A673 (cell line): ENCODE measurements around the gene INPP1. TPM values are rescaled to one million over a fixed set of nuclear protein-coding genes. Genes with fewer than 3 reads are reported as not detected.
"Not testable (repeated sequence)": the region's sequence is repeated elsewhere in the genome, so short reads cannot be mapped to it uniquely, and the experiment has no call there.

Experiments
- BruUV-seq: library from RNA; stranded (reverse); fragments of 400-500 nt; replicated peaks from 2 replicates; lab custom pipeline; 2021; lab: Mats Ljungman, UMichigan
- CTCF ChIA-PET: fragments of 300-600 bp; sonication (Branson Sonifier 250); formaldehyde crosslinking; loops from one replicate; lab custom pipeline; 2022; ENCODE audit warnings: antibody characterized with exemption; lab: Charles Lee
- POLR2A ChIA-PET: fragments of 300-600 bp; sonication (Branson Sonifier 250); formaldehyde crosslinking; loops from one replicate; lab custom pipeline; 2022; ENCODE audit warnings: antibody characterized with exemption; ENCODE audit not compliant: low non-redundant PET; lab: Charles Lee
- DNase-seq: peaks from one replicate; pipeline ENCODE4 v3.0.0-alpha.2; 2015; ENCODE audit warnings: low spot score
- H3K27ac ChIP-seq: fragments of 200-600 bp; sonication (generic); 2 replicates; pipeline ENCODE4 v1.5.1; 2016; ENCODE audit warnings: mixed run types, low read depth, mild to moderate bottlenecking, mixed read lengths, antibody characterized with exemption, low read length; ENCODE audit not compliant: poor library complexity, severe bottlenecking
- H3K27me3 ChIP-seq: fragments of 200-600 bp; sonication (generic); replicated peaks from 2 replicates; pipeline ENCODE4 v1.6.1; 2017; ENCODE audit warnings: mixed run types, low read depth, mild to moderate bottlenecking, mixed read lengths, antibody characterized with exemption, low read length; ENCODE audit not compliant: insufficient read depth, poor library complexity
- H3K36me3 ChIP-seq: fragments of 200-600 bp; sonication (generic); 2 replicates; pipeline ENCODE4 v1.6.1; 2016; ENCODE audit warnings: mixed run types, mild to moderate bottlenecking, mixed read lengths, antibody characterized with exemption, low read length; ENCODE audit not compliant: insufficient read depth, poor library complexity, severe bottlenecking
- H3K4me1 ChIP-seq: fragments of 200-600 bp; sonication (generic); 2 replicates; pipeline ENCODE4 v1.6.1; 2017; ENCODE audit warnings: mixed run types, mild to moderate bottlenecking, mixed read lengths, antibody characterized with exemption, low read length; ENCODE audit not compliant: insufficient read depth, poor library complexity, severe bottlenecking
- H3K4me3 ChIP-seq: fragments of 200-600 bp; sonication (generic); 2 replicates; pipeline ENCODE4 v1.5.1; 2016; ENCODE audit warnings: low read depth, mixed run types, mild to moderate bottlenecking, mixed read lengths, low read length; ENCODE audit not compliant: poor library complexity, severe bottlenecking
- H3K9me3 ChIP-seq: fragments of 200-600 bp; sonication (generic); 2 replicates; pipeline ENCODE4 v1.6.1; 2016; ENCODE audit warnings: mixed run types, low read depth, mild to moderate bottlenecking, mixed read lengths, antibody characterized with exemption, low read length; ENCODE audit not compliant: poor library complexity, severe bottlenecking
- CTCF ChIP-seq: fragments of 300-800, 200-600 bp; sonication (generic); conservative IDR thresholded peaks from 2 replicates; pipeline ENCODE4 v1.5.1; 2017; ENCODE audit warnings: low read depth, mild to moderate bottlenecking, antibody characterized with exemption, low read length, moderate library complexity, mixed read lengths
- EZH2 ChIP-seq: fragments of 200-600 bp; sonication (generic); IDR thresholded peaks from 2 replicates; pipeline ENCODE4 v1.6.1; 2017; ENCODE audit warnings: borderline replicate concordance, low read depth, mild to moderate bottlenecking, mixed read lengths, antibody characterized with exemption, low read length; ENCODE audit not compliant: poor library complexity, severe bottlenecking
- intact Hi-C: fragments of 100-400 bp; cut with micrococcal nuclease; formaldehyde crosslinking; loops from one replicate; pipeline ENCODE4 v1.10.0; 2022; ENCODE audit not compliant: unreplicated experiment
- total RNA-seq: library from RNA; stranded (reverse); gene quantifications from 2 replicates; pipeline ENCODE4 v1.2.3, GENCODE V29; 2021

INPP1 gene
- total RNA-seq, 1 experiment from 2014 or later, result 3.9 TPM

- no peaks in the 10 kb centered on the region for H3K27me3 ChIP-seq
- intact Hi-C loops, result loop anchor here (10.0 kb wide), 1 partner anchor 180 kb away; no protein-coding TSS in a partner anchor
Measured at GRCh38 chr2:190335225-190335559, 8.2 kb upstream of the INPP1 start.

GRCh38 chr2:190335584-190335983 is 7.8 kb upstream of the INPP1 start:
- H3K27me3 ChIP-seq, H3K9me3 ChIP-seq, CTCF ChIA-PET, H3K36me3 ChIP-seq, H3K27ac ChIP-seq, BruUV-seq, H3K4me1 ChIP-seq, H3K4me3 ChIP-seq, DNase-seq, POLR2A ChIA-PET: not testable (repeated sequence)
- intact Hi-C loops, result loop anchor here (10.0 kb wide), 1 partner anchor 179 kb away; no protein-coding TSS in a partner anchor

More at GRCh38 chr2:190335225-190335559, 8.2 kb upstream of the INPP1 start:
- Histone ChIP-seq H3K36me3 (no peaks in the 10 kb centered on the region), H3K4me1 (no peaks in the 10 kb centered on the region), H3K27ac (no peak overlapping the region), H3K4me3 (no peak overlapping the region), H3K9me3 (no peaks in the 10 kb centered on the region)
- BruUV-seq, result no TSS peak
- ChIA-PET CTCF (no interaction called here), POLR2A (no interaction called here)
- DNase-seq, result no peak
- TF ChIP-seq EZH2 (no peak), CTCF (no peak)

- Histone ChIP-seq H3K9me3 (no peaks in the 10 kb centered on the region), H3K27ac (no peak overlapping the region), H3K36me3 (no peaks in the 10 kb centered on the region), H3K4me3 (no peak overlapping the region), H3K27me3 (no peaks in the 10 kb centered on the region), H3K4me1 (no peaks in the 10 kb centered on the region)
- no TSS peak for BruUV-seq
- CTCF ChIA-PET, result no interaction called here
- DNase-seq, result no peak
- POLR2A ChIA-PET, result no interaction called here
- intact Hi-C loops, result loop anchor here (10.0 kb wide), 1 partner anchor 178 kb away; no protein-coding TSS in a partner anchor
- no peak for TF ChIP-seq EZH2
- no peak for TF ChIP-seq CTCF
Measured at GRCh38 chr2:190336420-190336819, 7.0 kb upstream of the INPP1 start.

GRCh38 chr2:190338453-190338852 is 4.9 kb upstream of the INPP1 start:
- POLR2A ChIA-PET, result no interaction called here
- DNase-seq, result no peak
- H3K36me3 ChIP-seq, result no peaks in the 10 kb centered on the region
- intact Hi-C loops, result loop anchor here (10.0 kb wide), 1 partner anchor 176 kb away; no protein-coding TSS in a partner anchor
- H3K27me3 ChIP-seq, result no peaks in the 10 kb centered on the region
- CTCF ChIA-PET, result interaction anchor here (1.8 kb wide), 1 partner anchor 19 kb away, joined by 5 read pairs; the partner anchor contains the start of gene HIBCH
- no peaks in the 10 kb centered on the region for H3K4me1 ChIP-seq
- no peak overlapping the region for H3K4me3 ChIP-seq
- TF ChIP-seq EZH2, result no peak
- TF ChIP-seq CTCF, result no peak
- H3K9me3 ChIP-seq, result no peaks in the 10 kb centered on the region
- no TSS peak for BruUV-seq
- H3K27ac ChIP-seq, result no peak overlapping the region
